GM21786 (cell line): ENCODE data around the gene NEUROG3.

Experiments
- ATAC-seq: cut with Tn5 transposase; IDR thresholded peaks from one replicate; pipeline ENCODE4 v1.9.1; 2021; ENCODE audit not compliant: unreplicated experiment

Gene NEUROG3

GRCh38 chr10:69573056-69573806, at the start of gene NEUROG3:
Gene NEUROG3, minus strand, starts transcription at chr10:69573422. Its CDS starts 379 bp downstream, at chr10:69573043.
- peak; percentile 73 for ATAC-seq

GRCh38 chr10:69620625-69621024, 47.4 kb upstream of the NEUROG3 start:
- no peak for ATAC-seq

GRCh38 chr10:69619626-69620025, 46.4 kb upstream of the NEUROG3 start:
- ATAC-seq: no peak

GRCh38 chr10:69618746-69619145, 45.5 kb upstream of the NEUROG3 start:
- ATAC-seq: no peak

GRCh38 chr10:69616358-69616757, 43.1 kb upstream of the NEUROG3 start:
- ATAC-seq: no peak

- ATAC-seq: no peak
Observed at GRCh38 chr10:69614130-69614529, 40.9 kb upstream of the NEUROG3 start.

- ATAC-seq: no peak
Observed at GRCh38 chr10:69612760-69613159, 39.5 kb upstream of the NEUROG3 start.

GRCh38 chr10:69609077-69609476, 35.9 kb upstream of the NEUROG3 start:
- ATAC-seq: no peak

GRCh38 chr10:69600761-69601330, 27.6 kb upstream of the NEUROG3 start:
- ATAC-seq: no peak

GRCh38 chr10:69588358-69588757, 15.1 kb upstream of the NEUROG3 start:
- ATAC-seq: no peak

- no peak for ATAC-seq
Observed at GRCh38 chr10:69584624-69585023, 11.4 kb upstream of the NEUROG3 start.

- no peak for ATAC-seq
Observed at GRCh38 chr10:69583106-69583505, 9.9 kb upstream of the NEUROG3 start.

GRCh38 chr10:69580435-69580834, 7.2 kb upstream of the NEUROG3 start:
- ATAC-seq: no peak

- ATAC-seq: no peak
Observed at GRCh38 chr10:69579464-69580060, 6.3 kb upstream of the NEUROG3 start.

- ATAC-seq: no peak
Observed at GRCh38 chr10:69578508-69578991, 5.3 kb upstream of the NEUROG3 start.

GRCh38 chr10:69577268-69578232, 4.3 kb upstream of the NEUROG3 start:
- no peak for ATAC-seq

GRCh38 chr10:69576334-69577011, 3.3 kb upstream of the NEUROG3 start:
- no peak for ATAC-seq

GRCh38 chr10:69575164-69575722, 2.0 kb upstream of the NEUROG3 start:
- no peak for ATAC-seq

GRCh38 chr10:69574571-69574978, 1.4 kb upstream of the NEUROG3 start:
- no peak for ATAC-seq
